Tibial artery (tissue), 4 donors: ENCODE measurements around the gene ELFN1.

Experiments used
- DNase-seq, 2 donors: peaks; one replicate each; pipeline ENCODE4 v3.0.0-alpha.2; 2019
- H3K27ac ChIP-seq, 2 donors: fragments of 200-600 bp; sonication (generic) in 1 of 2; 1 replicate in 1 of 2; 2 replicates in 1 of 2; pipeline ENCODE4 v1.5.1; 2018 to 2019; ENCODE audit warnings: mild to moderate bottlenecking in 1 of 2
- H3K27me3 ChIP-seq, 2 donors: fragments of 200-600 bp; sonication (generic) in 1 of 2; one replicate each; pipeline versions ENCODE4 v1.5.1 to v1.6.0; 2016 to 2019
- H3K36me3 ChIP-seq, 3 donors: fragments of 200-600 bp; sonication (generic) in 2 of 3; one replicate each; pipeline ENCODE4 v1.5.1; 2016 to 2019; ENCODE audit warnings: mild to moderate bottlenecking in 2 of 3
- H3K4me1 ChIP-seq, 4 donors: fragments of 200-600 bp; sonication (generic) in 2 of 4; 1 replicate in 3 of 4; 2 replicates in 1 of 4; pipeline ENCODE4 v1.5.1; 2016 to 2019
- H3K4me3 ChIP-seq, 2 donors: fragments of 200-600 bp; sonication (generic) in 1 of 2; 1 replicate in 1 of 2; 2 replicates in 1 of 2; pipeline ENCODE4 v1.5.1; 2018 to 2019; ENCODE audit warnings: mild to moderate bottlenecking in 2 of 2
- H3K9me3 ChIP-seq, 3 donors: fragments of 200-600 bp; sonication (generic) in 1 of 3; one replicate each; pipeline ENCODE4 v1.5.1; 2016 to 2019
- CTCF ChIP-seq, 2 experiments: fragments of 200-600 bp in 1 of 2; fragments of 450-650 bp in 1 of 2; IDR thresholded peaks; one replicate each; pipeline ENCODE4 v1.5.1; 2017 to 2019; ENCODE audit warnings: antibody characterized with exemption in 2 of 2, mild to moderate bottlenecking in 1 of 2, moderate library complexity in 1 of 2
- intact Hi-C: fragments of 100-400 bp; cut with DNase I; formaldehyde crosslinking; loops from one replicate; pipeline ENCODE4 v1.15.0; 2023; ENCODE audit warnings: low total_unique reads

ELFN1 gene

GRCh38 chr7:1675036-1675671, 5.1 kb downstream of the ELFN1 start:
- peaks cover 0 to 98% of the 10 kb centered on the region in 2 donors for H3K27me3 ChIP-seq

GRCh38 chr7:1675673-1676549, 5.8 kb downstream of the ELFN1 start:
- peak; percentile 14 to 39 for DNase-seq
- no peak for TF ChIP-seq CTCF (IDR thresholded peaks at IDR 0.05)
- no peak overlapping the region for H3K27ac ChIP-seq
- H3K4me1 ChIP-seq: peaks cover 0 to 3% (median under 1%) of the 10 kb centered on the region in 4 donors
- no peaks in the 10 kb centered on the region for H3K9me3 ChIP-seq
- H3K36me3 ChIP-seq: no peaks in the 10 kb centered on the region
- intact Hi-C loops: loop anchor here (10.0 kb wide), 1 partner anchor 669 kb away; no protein-coding TSS in a partner anchor
- peaks cover 0 to 92% of the 10 kb centered on the region in 2 donors for H3K27me3 ChIP-seq
- no peak overlapping the region for H3K4me3 ChIP-seq

More at GRCh38 chr7:1675036-1675671, 5.1 kb downstream of the ELFN1 start:
- H3K9me3 ChIP-seq: no peaks in the 10 kb centered on the region
- TF ChIP-seq CTCF (IDR thresholded peaks at IDR 0.05): no peak
- no peaks in the 10 kb centered on the region for H3K36me3 ChIP-seq
- no peak overlapping the region for H3K27ac ChIP-seq
- H3K4me3 ChIP-seq: no peak overlapping the region
- H3K4me1 ChIP-seq: peaks cover 0 to 11% (median 8%) of the 10 kb centered on the region in 4 donors
- intact Hi-C loops: loop anchor here (10.0 kb wide), 1 partner anchor 670 kb away; no protein-coding TSS in a partner anchor
- peak; percentile 14 to 59 for DNase-seq

GRCh38 chr7:1676550-1677078, 6.5 kb downstream of the ELFN1 start:
- intact Hi-C loops: loop anchor here (10.0 kb wide), 1 partner anchor 668 kb away; no protein-coding TSS in a partner anchor
- peaks cover 0 to 85% of the 10 kb centered on the region in 2 donors for H3K27me3 ChIP-seq
- peak in 1 of 2 donors; percentile 59 for DNase-seq
- H3K27ac ChIP-seq: no peak overlapping the region
- no peak overlapping the region for H3K4me3 ChIP-seq
- no peaks in the 10 kb centered on the region for H3K9me3 ChIP-seq
- H3K4me1 ChIP-seq: no peaks in the 10 kb centered on the region
- H3K36me3 ChIP-seq: no peaks in the 10 kb centered on the region
- TF ChIP-seq CTCF (IDR thresholded peaks at IDR 0.05): no peak

- intact Hi-C loops: loop anchor here (10.0 kb wide), 1 partner anchor 667 kb away; no protein-coding TSS in a partner anchor
- peak in 1 of 2 donors; percentile 39 for DNase-seq
- TF ChIP-seq CTCF (IDR thresholded peaks at IDR 0.05): no peak
- no peak overlapping the region for H3K27ac ChIP-seq
- no peaks in the 10 kb centered on the region for H3K4me1 ChIP-seq
- H3K36me3 ChIP-seq: no peaks in the 10 kb centered on the region
- no peaks in the 10 kb centered on the region for H3K9me3 ChIP-seq
- peaks cover 0 to 77% of the 10 kb centered on the region in 2 donors for H3K27me3 ChIP-seq
- no peak overlapping the region for H3K4me3 ChIP-seq
These were observed 7.4 kb downstream of the ELFN1 start for GRCh38 chr7:1677206-1678080.

- intact Hi-C loops: loop anchor here (10.0 kb wide), 1 partner anchor 667 kb away; no protein-coding TSS in a partner anchor
- Histone ChIP-seq H3K9me3 (peaks cover 0 to 1% (median 0%) of the 10 kb centered on the region in 3 donors), H3K27me3 (peaks cover 0 to 70% of the 10 kb centered on the region in 2 donors), H3K4me1 (no peaks in the 10 kb centered on the region), H3K36me3 (no peaks in the 10 kb centered on the region), H3K4me3 (no peak overlapping the region), H3K27ac (no peak overlapping the region)
- DNase-seq: no peak
- TF ChIP-seq CTCF (IDR thresholded peaks at IDR 0.05): no peak
These were observed 8.0 kb downstream of the ELFN1 start for GRCh38 chr7:1678081-1678543.
